Body of pancreas (tissue), 4 donors: ENCODE measurements around the gene ERCC6L2.

Experiments used
- POLR2A ChIP-seq, 3 donors: fragments of 450-650 bp; IDR thresholded peaks; one replicate each; pipeline ENCODE4 v1.6.1; 2016; ENCODE audit warnings: antibody characterized with exemption in 3 of 3, mild to moderate bottlenecking in 2 of 3
- TF ChIP-seq, protein P1 (sequence below), 7 experiments: fragments of 450-650 bp in 4 of 7; fragments of 200-600 bp in 3 of 7; sonication (generic) in 3 of 7; IDR thresholded peaks; one replicate each; pipeline ENCODE4 v1.5.1; 2016 to 2019; ENCODE audit warnings: antibody characterized with exemption in 7 of 7

DNA sequence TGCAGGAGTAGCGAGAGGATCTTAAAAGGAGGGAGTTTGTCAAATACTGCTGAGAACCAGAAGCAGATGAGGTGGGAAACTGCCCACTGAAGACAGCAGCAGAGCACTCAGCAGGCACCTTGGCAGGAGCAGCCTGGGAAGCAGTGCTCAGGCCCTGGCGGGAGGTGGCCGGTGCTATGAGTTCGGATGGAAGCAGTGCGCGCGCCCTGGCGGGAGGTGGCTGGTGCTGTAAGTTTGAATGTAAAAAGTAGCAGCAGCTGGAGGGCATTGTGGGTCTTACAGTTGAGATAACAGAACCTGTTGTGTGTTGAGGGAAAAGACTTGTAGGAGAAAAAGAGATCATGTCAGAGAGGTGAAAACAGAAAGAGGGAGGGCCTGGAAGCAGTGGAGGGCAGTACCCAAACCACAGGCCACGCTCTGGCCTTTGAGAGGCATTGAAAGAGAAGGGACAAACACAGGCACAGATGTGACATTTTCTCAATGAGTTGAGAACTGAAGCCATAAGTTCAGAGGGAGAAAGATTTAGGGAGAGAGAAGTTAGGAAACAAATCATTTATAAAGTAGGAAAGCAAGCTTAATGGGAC is 130.9 kb downstream of the ERCC6L2 start:
- TF ChIP-seq POLR2A (IDR thresholded peaks at IDR 0.05): no peak
- TF ChIP-seq, protein P1, sequence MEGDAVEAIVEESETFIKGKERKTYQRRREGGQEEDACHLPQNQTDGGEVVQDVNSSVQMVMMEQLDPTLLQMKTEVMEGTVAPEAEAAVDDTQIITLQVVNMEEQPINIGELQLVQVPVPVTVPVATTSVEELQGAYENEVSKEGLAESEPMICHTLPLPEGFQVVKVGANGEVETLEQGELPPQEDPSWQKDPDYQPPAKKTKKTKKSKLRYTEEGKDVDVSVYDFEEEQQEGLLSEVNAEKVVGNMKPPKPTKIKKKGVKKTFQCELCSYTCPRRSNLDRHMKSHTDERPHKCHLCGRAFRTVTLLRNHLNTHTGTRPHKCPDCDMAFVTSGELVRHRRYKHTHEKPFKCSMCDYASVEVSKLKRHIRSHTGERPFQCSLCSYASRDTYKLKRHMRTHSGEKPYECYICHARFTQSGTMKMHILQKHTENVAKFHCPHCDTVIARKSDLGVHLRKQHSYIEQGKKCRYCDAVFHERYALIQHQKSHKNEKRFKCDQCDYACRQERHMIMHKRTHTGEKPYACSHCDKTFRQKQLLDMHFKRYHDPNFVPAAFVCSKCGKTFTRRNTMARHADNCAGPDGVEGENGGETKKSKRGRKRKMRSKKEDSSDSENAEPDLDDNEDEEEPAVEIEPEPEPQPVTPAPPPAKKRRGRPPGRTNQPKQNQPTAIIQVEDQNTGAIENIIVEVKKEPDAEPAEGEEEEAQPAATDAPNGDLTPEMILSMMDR (IDR thresholded peaks at IDR 0.05): no peak
